Panc1 (cell line): ENCODE results near the gene RING1.

Source experiments
- CTCF ChIP-seq: fragments of 450-650 bp; IDR thresholded peaks from 2 replicates; pipeline ENCODE4 v1.5.1; 2017; ENCODE audit warnings: mild to moderate bottlenecking
- SIN3A ChIP-seq: IDR thresholded peaks from 2 replicates; pipeline ENCODE4 v1.6.1; 2012; ENCODE audit warnings: low read depth, mild to moderate bottlenecking, low read length, moderate library complexity, borderline replicate concordance; ENCODE audit not compliant: insufficient read depth

- TF ChIP-seq CTCF (no peak), SIN3A (no peak)
Measured at GRCh38 chr6:33160096-33160495, 48.2 kb upstream of the RING1 start.
